GM19023 (cell line): ENCODE data around the gene SASS6.

Source experiments
- ATAC-seq: cut with Tn5 transposase; IDR thresholded peaks from one replicate; pipeline ENCODE4 v1.9.1; 2021; ENCODE audit warnings: mild to moderate bottlenecking, moderate library complexity; ENCODE audit not compliant: unreplicated experiment

The SASS6 gene

GRCh38 chr1:100132566-100133477 is at the start of gene SASS6, which contains the start of gene TRMT13:
Gene SASS6 (minus strand): TSS chr1:100132930. CDS start chr1:100132814, 116 bp downstream.
Gene TRMT13 (plus strand): TSS chr1:100133163. CDS start chr1:100133169, 6 bp downstream.
- ATAC-seq: peak; percentile 91

GRCh38 chr1:100178091-100178490 is 45.4 kb upstream of the SASS6 start, which contains the start of gene LRRC39:
Gene LRRC39 (minus strand): TSS chr1:100178256. CDS start chr1:100168516, 9,740 bp downstream.
- no peak for ATAC-seq

GRCh38 chr1:100177295-100178041 is 44.7 kb upstream of the SASS6 start:
- ATAC-seq: no peak

- ATAC-seq: no peak
These were observed 35.3 kb upstream of the SASS6 start for GRCh38 chr1:100168051-100168450.

GRCh38 chr1:100164702-100165101 is 32.0 kb upstream of the SASS6 start:
- no peak for ATAC-seq

- ATAC-seq: no peak
These were observed 31.5 kb upstream of the SASS6 start for GRCh38 chr1:100164216-100164615.

- no peak for ATAC-seq
These were observed 30.2 kb upstream of the SASS6 start for GRCh38 chr1:100162881-100163280.

GRCh38 chr1:100152271-100152670 is 19.5 kb upstream of the SASS6 start:
- no peak for ATAC-seq

- ATAC-seq: no peak
These were observed 18.9 kb upstream of the SASS6 start for GRCh38 chr1:100151679-100152078.

GRCh38 chr1:100147875-100148274 is 15.1 kb upstream of the SASS6 start:
- ATAC-seq: no peak

- ATAC-seq: no peak
These were observed 14.2 kb upstream of the SASS6 start for GRCh38 chr1:100146958-100147357.

- no peak for ATAC-seq
These were observed 12.4 kb upstream of the SASS6 start for GRCh38 chr1:100145116-100145515.

- ATAC-seq: no peak
These were observed 9.6 kb upstream of the SASS6 start for GRCh38 chr1:100142343-100142742.

GRCh38 chr1:100141192-100141591 is 8.5 kb upstream of the SASS6 start:
- no peak for ATAC-seq

GRCh38 chr1:100137602-100138001 is 4.9 kb upstream of the SASS6 start:
- no peak for ATAC-seq

GRCh38 chr1:100134872-100135271 is 2.1 kb upstream of the SASS6 start:
- no peak for ATAC-seq

- no peak for ATAC-seq
These were observed 1.1 kb downstream of the SASS6 start for GRCh38 chr1:100131623-100132022.

- no peak for ATAC-seq
These were observed 2.1 kb downstream of the SASS6 start for GRCh38 chr1:100130552-100131077.

- ATAC-seq: no peak
These were observed 5.5 kb downstream of the SASS6 start for GRCh38 chr1:100127226-100127625.

- ATAC-seq: no peak
These were observed 10.6 kb downstream of the SASS6 start for GRCh38 chr1:100122177-100122576.

GRCh38 chr1:100115524-100115923 is 17.2 kb downstream of the SASS6 start:
- ATAC-seq: no peak
